ENCODE data around the gene BTF3L4.
"Not testable (repeated sequence)": the region's sequence is repeated elsewhere in the genome, so short reads cannot be mapped to it uniquely, and the experiment has no call there.

The BTF3L4 gene

GRCh38 chr1:52063192-52063591 lies 7.1 kb downstream of the BTF3L4 start:
- Mint-ChIP-seq H3K4me3 (no peak overlapping the region), H3K36me3 (peaks cover 34% of the 10 kb centered on the region), H3K4me1 (peaks cover 16% of the 10 kb centered on the region), H3K27me3 (no peaks in the 10 kb centered on the region), H3K27ac (no peak overlapping the region), H3K9me3 (no peaks in the 10 kb centered on the region)
- CTCF ChIA-PET = no interaction called here
- no peak for DNase-seq

- no peak overlapping the region for H3K27ac Mint-ChIP-seq
Measured at GRCh38 chr1:52070704-52071103, 14.6 kb downstream of the BTF3L4 start.

GRCh38 chr1:52072291-52072690 lies 16.2 kb downstream of the BTF3L4 start:
- Mint-ChIP-seq H3K9me3 (no peaks in the 10 kb centered on the region), H3K27me3 (no peaks in the 10 kb centered on the region), H3K36me3 (peaks cover 35% of the 10 kb centered on the region), H3K4me1 (peaks cover 7% of the 10 kb centered on the region), H3K27ac (no peak overlapping the region), H3K4me3 (no peak overlapping the region)
- no peak for DNase-seq
- CTCF ChIA-PET = no interaction called here

More at GRCh38 chr1:52070704-52071103, 14.6 kb downstream of the BTF3L4 start:
- no peaks in the 10 kb centered on the region for H3K9me3 Mint-ChIP-seq
- no peak overlapping the region for H3K4me3 Mint-ChIP-seq
- no peak for DNase-seq
- no peaks in the 10 kb centered on the region for H3K27me3 Mint-ChIP-seq
- CTCF ChIA-PET = no interaction called here
- peaks cover 7% of the 10 kb centered on the region for H3K4me1 Mint-ChIP-seq
- H3K36me3 Mint-ChIP-seq = peaks cover 34% of the 10 kb centered on the region

- H3K36me3 Mint-ChIP-seq = peaks cover 16% of the 10 kb centered on the region
- not testable (repeated sequence) for H3K4me1 Mint-ChIP-seq, H3K9me3 Mint-ChIP-seq, H3K27ac Mint-ChIP-seq, DNase-seq, H3K4me3 Mint-ChIP-seq, H3K27me3 Mint-ChIP-seq
- CTCF ChIA-PET = interaction anchor here (1.1 kb wide), 1 partner anchor 13 kb away, joined by 4 read pairs; no protein-coding TSS in a partner anchor
Measured at GRCh38 chr1:52077277-52077676, 21.2 kb downstream of the BTF3L4 start.

GRCh38 chr1:52080014-52080415 lies 23.9 kb downstream of the BTF3L4 start:
- peaks cover 10% of the 10 kb centered on the region for H3K36me3 Mint-ChIP-seq
- no peak overlapping the region for H3K4me3 Mint-ChIP-seq
- no peak overlapping the region for H3K27ac Mint-ChIP-seq
- no peak for DNase-seq
- H3K9me3 Mint-ChIP-seq = no peaks in the 10 kb centered on the region
- H3K4me1 Mint-ChIP-seq = no peaks in the 10 kb centered on the region
- no peaks in the 10 kb centered on the region for H3K27me3 Mint-ChIP-seq
- CTCF ChIA-PET = no interaction called here

GRCh38 chr1:52087892-52088291 lies 31.8 kb downstream of the BTF3L4 start:
- H3K27me3 Mint-ChIP-seq, H3K4me3 Mint-ChIP-seq, H3K9me3 Mint-ChIP-seq, H3K27ac Mint-ChIP-seq, H3K4me1 Mint-ChIP-seq, CTCF ChIA-PET, DNase-seq: not testable (repeated sequence)
- peaks cover 36% of the 10 kb centered on the region for H3K36me3 Mint-ChIP-seq

GRCh38 chr1:52094300-52094699 lies 38.2 kb downstream of the BTF3L4 start:
- CTCF ChIA-PET, H3K4me3 Mint-ChIP-seq, H3K4me1 Mint-ChIP-seq, DNase-seq, H3K9me3 Mint-ChIP-seq, H3K27ac Mint-ChIP-seq: not testable (repeated sequence)
- H3K27me3 Mint-ChIP-seq = peaks cover 20% of the 10 kb centered on the region
- peaks cover 17% of the 10 kb centered on the region for H3K36me3 Mint-ChIP-seq

- no peaks in the 10 kb centered on the region for H3K9me3 Mint-ChIP-seq
- no peaks in the 10 kb centered on the region for H3K4me1 Mint-ChIP-seq
- H3K27ac Mint-ChIP-seq = no peak overlapping the region
- CTCF ChIA-PET = no interaction called here
- H3K27me3 Mint-ChIP-seq = peaks cover 20% of the 10 kb centered on the region
- peaks cover 6% of the 10 kb centered on the region for H3K36me3 Mint-ChIP-seq
- H3K4me3 Mint-ChIP-seq = no peak overlapping the region
- no peak for DNase-seq
Measured at GRCh38 chr1:52096216-52096615, 40.1 kb downstream of the BTF3L4 start.

GRCh38 chr1:52098139-52098871 lies 42.2 kb downstream of the BTF3L4 start:
- Mint-ChIP-seq H3K36me3 (no peaks in the 10 kb centered on the region), H3K4me1 (peaks cover 11% of the 10 kb centered on the region), H3K27ac (no peak overlapping the region), H3K27me3 (peaks cover 20% of the 10 kb centered on the region), H3K4me3 (no peak overlapping the region), H3K9me3 (no peaks in the 10 kb centered on the region)
- CTCF ChIA-PET = interaction anchor here (0.6 kb wide), 1 partner anchor 198 kb away, joined by 3 read pairs; no protein-coding TSS in a partner anchor
- no peak for DNase-seq

GRCh38 chr1:52102336-52103013 lies 46.4 kb downstream of the BTF3L4 start:
- Mint-ChIP-seq H3K27ac (no peak overlapping the region), H3K27me3 (peaks cover 8% of the 10 kb centered on the region), H3K9me3 (no peaks in the 10 kb centered on the region), H3K4me3 (no peak overlapping the region), H3K4me1 (peaks cover 12% of the 10 kb centered on the region), H3K36me3 (no peaks in the 10 kb centered on the region)
- CTCF ChIA-PET = no interaction called here
- no peak for DNase-seq

- no peaks in the 10 kb centered on the region for H3K9me3 Mint-ChIP-seq
- no peak overlapping the region for H3K27ac Mint-ChIP-seq
- peaks cover 4% of the 10 kb centered on the region for H3K4me1 Mint-ChIP-seq
- CTCF ChIA-PET = no interaction called here
- no peak for DNase-seq
- peaks cover 7% of the 10 kb centered on the region for H3K27me3 Mint-ChIP-seq
- no peaks in the 10 kb centered on the region for H3K36me3 Mint-ChIP-seq
- no peak overlapping the region for H3K4me3 Mint-ChIP-seq
Measured at GRCh38 chr1:52111492-52111891, 55.4 kb downstream of the BTF3L4 start.

- CTCF ChIA-PET = interaction anchor here (0.7 kb wide), 1 partner anchor 215 kb away, joined by 3 read pairs; no protein-coding TSS in a partner anchor
- Mint-ChIP-seq H3K27me3 (peaks cover 7% of the 10 kb centered on the region), H3K36me3 (no peaks in the 10 kb centered on the region), H3K27ac (no peak overlapping the region), H3K9me3 (no peaks in the 10 kb centered on the region), H3K4me3 (no peak overlapping the region), H3K4me1 (peaks cover 6% of the 10 kb centered on the region)
- DNase-seq = no peak
Measured at GRCh38 chr1:52112489-52112888, 56.4 kb downstream of the BTF3L4 start.

- peaks cover 10% of the 10 kb centered on the region for H3K4me1 Mint-ChIP-seq
- peaks cover 4% of the 10 kb centered on the region for H3K27me3 Mint-ChIP-seq
- H3K9me3 Mint-ChIP-seq = no peaks in the 10 kb centered on the region
- H3K4me3 Mint-ChIP-seq = no peak overlapping the region
- no peak overlapping the region for H3K27ac Mint-ChIP-seq
- CTCF ChIA-PET = no interaction called here
- DNase-seq = no peak
- no peaks in the 10 kb centered on the region for H3K36me3 Mint-ChIP-seq
Measured at GRCh38 chr1:52119301-52120079, 63.4 kb downstream of the BTF3L4 start.

- Mint-ChIP-seq H3K27me3 (peaks cover 18% of the 10 kb centered on the region), H3K9me3 (no peaks in the 10 kb centered on the region), H3K36me3 (no peaks in the 10 kb centered on the region), H3K4me3 (no peak overlapping the region), H3K4me1 (peaks cover 5% of the 10 kb centered on the region), H3K27ac (no peak overlapping the region)
- no peak for DNase-seq
- CTCF ChIA-PET = no interaction called here
Measured at GRCh38 chr1:52122384-52122783, 66.3 kb downstream of the BTF3L4 start.
